K562 (cell line): ENCODE results near the gene CSNK1D. TPM values are rescaled to one million over a fixed set of nuclear protein-coding genes. Genes with fewer than 3 reads are reported as not detected.

ENCODE experiments used
- BACH1 ChIP-seq: fragments of 200-800 bp; sonication (Bioruptor generic); IDR thresholded peaks from 2 replicates; pipeline ENCODE4 v1.6.1; 2016; ENCODE audit warnings: missing genetic modification characterization, missing compliant biosample characterization
- COPS2 ChIP-seq: fragments of 450-650 bp; conservative IDR thresholded peaks from 2 replicates; pipeline ENCODE4 v1.6.1; 2016; ENCODE audit warnings: mild to moderate bottlenecking, moderate library complexity
- ESRRB ChIP-seq: fragments of 250-450 bp; sonication (Bioruptor Pico); IDR thresholded peaks from 2 replicates; pipeline ENCODE4 v1.5.0; 2020; ENCODE audit warnings: mild to moderate bottlenecking, moderate library complexity, borderline replicate concordance
- FOXK2 ChIP-seq, 2 experiments: fragments of 450-650 bp; IDR thresholded peaks in 1 of 2; conservative IDR thresholded peaks in 1 of 2; 2 replicates each; pipeline ENCODE4 v1.6.1; 2016; ENCODE audit warnings: low read depth in 2 of 2, mild to moderate bottlenecking in 1 of 2
- GATAD2B ChIP-seq: fragments of 450-650 bp; IDR thresholded peaks from 2 replicates; pipeline ENCODE4 v1.6.1; 2017; ENCODE audit warnings: mild to moderate bottlenecking, borderline replicate concordance
- HNRNPH1 ChIP-seq: fragments of 200-400 bp; formaldehyde crosslinking; optimal IDR thresholded peaks from 2 replicates; pipeline ENCODE3; 2017; ENCODE audit warnings: low read depth, mild to moderate bottlenecking, low read length, moderate library complexity
- MAFK ChIP-seq: IDR thresholded peaks from 2 replicates; pipeline ENCODE4 v1.6.1; 2011; ENCODE audit warnings: low read length, improper control_type of control experiment
- MYC ChIP-seq, 2 experiments: fragments of 250-450 bp in 1 of 2; sonication (Bioruptor Pico) in 1 of 2; IDR thresholded peaks; 2 replicates each; pipeline versions ENCODE4 v1.5.1 to v1.6.1; 2012 to 2021; ENCODE audit warnings: low read depth in 2 of 2, borderline replicate concordance in 1 of 2, improper control_type of control experiment in 1 of 2, low read length in 1 of 2, mild to moderate bottlenecking in 1 of 2, moderate library complexity in 1 of 2
- NCOA2 ChIP-seq, 2 experiments: fragments of 450-650 bp; IDR thresholded peaks; 2 replicates each; pipeline ENCODE4 v1.6.1; 2018; ENCODE audit warnings: mild to moderate bottlenecking in 2 of 2, moderate library complexity in 1 of 2; ENCODE audit not compliant: partially characterized antibody in 2 of 2
- NFIX ChIP-seq: fragments of 250-450 bp; sonication (Bioruptor Pico); IDR thresholded peaks from 2 replicates; pipeline ENCODE4 v1.4.0; 2020; ENCODE audit warnings: low read depth, mild to moderate bottlenecking, moderate library complexity
- YY1 ChIP-seq, 3 experiments: IDR thresholded peaks; 2 replicates each; pipeline ENCODE4 v1.6.1; 2011; ENCODE audit warnings: low read length in 2 of 3, mild to moderate bottlenecking in 2 of 3, moderate library complexity in 2 of 3, borderline replicate concordance in 1 of 3, control low read depth in 1 of 3, low read depth in 1 of 3; ENCODE audit not compliant: insufficient read depth in 3 of 3, insufficient replicate concordance in 2 of 3, control insufficient read depth in 1 of 3, insufficient read length in 1 of 3; ENCODE audit errors: extremely low read depth in 1 of 3
- ZNF174 ChIP-seq: fragments of 250-450 bp; sonication (Bioruptor Pico); IDR thresholded peaks from 2 replicates; pipeline ENCODE4 v1.4.0; 2020; ENCODE audit warnings: mild to moderate bottlenecking
- ZNF217 ChIP-seq: sonication (generic); formaldehyde crosslinking; IDR thresholded peaks from 2 replicates; pipeline ENCODE4 v1.8.0; 2022; ENCODE audit warnings: mild to moderate bottlenecking, missing genetic modification reagents
- polyA plus RNA-seq, 8 experiments: library from polyadenylated mRNA; depleted of rRNA in 4 of 8; stranded (reverse) in 5 of 8; unstranded in 3 of 8; fragments of >200 nt; fragmentation: Nextera tagmentation in 2 of 8; fragmentation: Illumina TruSeq in 1 of 8; extraction: Ambion mirVana in 2 of 8; extraction: Trizol in 1 of 8; gene quantifications; 2 replicates each; pipeline versions ENCODE4 v1.2.1 to v1.2.3, GENCODE V29; 2011 to 2014; ENCODE audit warnings: inconsistent platforms in 1 of 8, missing spikeins in 1 of 8
- total RNA-seq, 7 experiments: library from RNA; depleted of rRNA in 6 of 7; stranded (reverse); fragments of >200 nt in 6 of 7; fragmentation: Illumina TruSeq in 2 of 7; extraction: Trizol in 2 of 7; gene quantifications; 2 replicates each; pipeline versions ENCODE4 v1.2.1 to v1.2.3, GENCODE V29; 2011 to 2021; ENCODE audit warnings: low replicate concordance in 1 of 7
- TF ChIP-seq, protein P1 (sequence below): fragments of 250-450 bp; sonication (Bioruptor Pico); IDR thresholded peaks from 2 replicates; pipeline ENCODE4 v1.9.0; 2021; ENCODE audit warnings: mild to moderate bottlenecking
- TF ChIP-seq, protein P2 (sequence below): fragments of 250-450 bp; sonication (Bioruptor Pico); IDR thresholded peaks from 2 replicates; pipeline ENCODE4 v1.4.0; 2020; ENCODE audit warnings: mild to moderate bottlenecking, moderate library complexity, borderline replicate concordance
- TF ChIP-seq, protein P3 (sequence below): fragments of 450-650 bp; IDR thresholded peaks from 2 replicates; pipeline ENCODE4 v1.6.1; 2016; ENCODE audit warnings: low read depth, mild to moderate bottlenecking, moderate library complexity
- TF ChIP-seq, protein P4 (sequence below), 2 experiments: fragments of 450-650 bp in 1 of 2; sonication (generic) in 1 of 2; formaldehyde crosslinking in 1 of 2; IDR thresholded peaks in 1 of 2; conservative IDR thresholded peaks in 1 of 2; 2 replicates each; pipeline versions ENCODE4 v1.6.1 to v1.8.1; 2016 to 2023; ENCODE audit warnings: mild to moderate bottlenecking in 2 of 2, moderate library complexity in 2 of 2, inconsistent platforms in 1 of 2, missing genetic modification reagents in 1 of 2
- TF ChIP-seq, protein P5 (sequence below): fragments of 250-450 bp; sonication (Bioruptor Pico); IDR thresholded peaks from 2 replicates; pipeline ENCODE4 v1.4.0; 2020; ENCODE audit warnings: mild to moderate bottlenecking, moderate library complexity
- TF ChIP-seq, protein P6 (sequence below): fragments of 250-450 bp; sonication (Bioruptor Pico); IDR thresholded peaks from 2 replicates; pipeline ENCODE4 v1.8.0; 2021; ENCODE audit warnings: moderate library complexity, mild to moderate bottlenecking, inconsistent platforms

The CSNK1D gene
- total and polyA plus RNA-seq, 9 of the 15 experiments (the other 6 are each of a cell fraction or from before 2014, with no cell fraction given) = 6.5 to 133 (median 41.3) TPM

DNA sequence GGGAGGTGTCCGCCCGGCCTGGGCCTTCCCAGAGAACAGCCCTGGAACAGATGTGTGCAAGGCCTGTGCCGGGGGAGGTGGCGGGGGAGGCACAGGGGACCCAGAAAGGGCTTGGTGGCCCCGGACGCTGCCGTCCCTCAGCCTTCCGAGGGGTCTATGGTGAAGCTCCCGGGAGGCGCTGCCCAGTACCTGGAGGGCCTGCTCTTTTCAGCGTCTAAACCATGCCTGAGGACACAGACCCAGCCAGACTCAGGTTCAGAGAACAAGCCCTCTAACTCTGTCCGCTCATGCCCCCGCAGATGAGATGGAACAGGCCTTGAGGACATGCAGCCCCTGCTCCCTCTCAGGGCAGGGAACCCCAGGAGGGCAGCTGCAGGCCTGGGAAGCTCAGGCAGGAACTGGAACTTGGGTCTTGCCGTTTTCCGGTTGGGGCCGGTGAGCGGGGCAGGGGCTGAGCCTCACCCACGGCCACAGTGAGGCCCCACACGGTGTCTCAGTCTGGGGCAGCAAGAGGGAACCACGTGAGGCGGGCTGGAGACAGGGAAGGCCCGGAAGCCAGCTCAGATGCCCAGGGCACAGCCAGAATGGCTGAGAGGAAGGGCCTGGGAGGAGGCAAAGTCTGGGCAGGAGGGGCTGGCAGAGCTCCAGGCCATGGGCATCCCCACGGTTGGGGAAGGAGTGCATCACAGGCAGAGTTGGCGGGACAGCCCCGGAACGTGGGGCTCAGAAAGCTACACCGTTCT lies 32.1 kb downstream of the CSNK1D start (continued):
- TF ChIP-seq, protein P1, sequence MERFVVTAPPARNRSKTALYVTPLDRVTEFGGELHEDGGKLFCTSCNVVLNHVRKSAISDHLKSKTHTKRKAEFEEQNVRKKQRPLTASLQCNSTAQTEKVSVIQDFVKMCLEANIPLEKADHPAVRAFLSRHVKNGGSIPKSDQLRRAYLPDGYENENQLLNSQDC (CRISPR knock-in tag) = no peak
- TF ChIP-seq YY1 (IDR thresholded peaks at IDR 0.05; ENCODE audit: borderline replicate concordance in 1 of 3, control insufficient read depth in 1 of 3, extremely low read depth in 1 of 3, insufficient read depth in 3 of 3, insufficient read length in 1 of 3, insufficient replicate concordance in 2 of 3, low read depth in 1 of 3, low read length in 2 of 3) (no peak), ZNF217 (no peak), GATAD2B (no peak), COPS2 (no peak), FOXK2 (conservative IDR thresholded peaks at IDR 0.05 in 1 of 2, IDR thresholded peaks at IDR 0.05 in 1 of 2; ENCODE audit: low read depth in 2 of 2) (no peak), MAFK (no peak), NFIX (CRISPR knock-in tag) (no peak), BACH1 (tag) (no peak), ZNF174 (CRISPR knock-in tag) (no peak), NCOA2 (IDR thresholded peaks at IDR 0.05; ENCODE audit: partially characterized antibody in 2 of 2) (no peak), MYC (IDR thresholded peaks at IDR 0.05; ENCODE audit: low read depth, low read length) (no peak), MYC (CRISPR knock-in tag; IDR thresholded peaks at IDR 0.05; ENCODE audit: borderline replicate concordance, low read depth) (no peak), ESRRB (CRISPR knock-in tag) (no peak), HNRNPH1 (no peak)
- TF ChIP-seq, protein P2, sequence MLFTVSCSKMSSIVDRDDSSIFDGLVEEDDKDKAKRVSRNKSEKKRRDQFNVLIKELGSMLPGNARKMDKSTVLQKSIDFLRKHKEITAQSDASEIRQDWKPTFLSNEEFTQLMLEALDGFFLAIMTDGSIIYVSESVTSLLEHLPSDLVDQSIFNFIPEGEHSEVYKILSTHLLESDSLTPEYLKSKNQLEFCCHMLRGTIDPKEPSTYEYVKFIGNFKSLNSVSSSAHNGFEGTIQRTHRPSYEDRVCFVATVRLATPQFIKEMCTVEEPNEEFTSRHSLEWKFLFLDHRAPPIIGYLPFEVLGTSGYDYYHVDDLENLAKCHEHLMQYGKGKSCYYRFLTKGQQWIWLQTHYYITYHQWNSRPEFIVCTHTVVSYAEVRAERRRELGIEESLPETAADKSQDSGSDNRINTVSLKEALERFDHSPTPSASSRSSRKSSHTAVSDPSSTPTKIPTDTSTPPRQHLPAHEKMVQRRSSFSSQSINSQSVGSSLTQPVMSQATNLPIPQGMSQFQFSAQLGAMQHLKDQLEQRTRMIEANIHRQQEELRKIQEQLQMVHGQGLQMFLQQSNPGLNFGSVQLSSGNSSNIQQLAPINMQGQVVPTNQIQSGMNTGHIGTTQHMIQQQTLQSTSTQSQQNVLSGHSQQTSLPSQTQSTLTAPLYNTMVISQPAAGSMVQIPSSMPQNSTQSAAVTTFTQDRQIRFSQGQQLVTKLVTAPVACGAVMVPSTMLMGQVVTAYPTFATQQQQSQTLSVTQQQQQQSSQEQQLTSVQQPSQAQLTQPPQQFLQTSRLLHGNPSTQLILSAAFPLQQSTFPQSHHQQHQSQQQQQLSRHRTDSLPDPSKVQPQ (CRISPR knock-in tag) = no peak
- TF ChIP-seq, protein P3, sequence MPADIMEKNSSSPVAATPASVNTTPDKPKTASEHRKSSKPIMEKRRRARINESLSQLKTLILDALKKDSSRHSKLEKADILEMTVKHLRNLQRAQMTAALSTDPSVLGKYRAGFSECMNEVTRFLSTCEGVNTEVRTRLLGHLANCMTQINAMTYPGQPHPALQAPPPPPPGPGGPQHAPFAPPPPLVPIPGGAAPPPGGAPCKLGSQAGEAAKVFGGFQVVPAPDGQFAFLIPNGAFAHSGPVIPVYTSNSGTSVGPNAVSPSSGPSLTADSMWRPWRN = no peak
- TF ChIP-seq, protein P4, sequence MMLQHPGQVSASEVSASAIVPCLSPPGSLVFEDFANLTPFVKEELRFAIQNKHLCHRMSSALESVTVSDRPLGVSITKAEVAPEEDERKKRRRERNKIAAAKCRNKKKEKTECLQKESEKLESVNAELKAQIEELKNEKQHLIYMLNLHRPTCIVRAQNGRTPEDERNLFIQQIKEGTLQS (IDR thresholded peaks at IDR 0.05) = no peak
- TF ChIP-seq, protein P4 (CRISPR knock-in tag; conservative IDR thresholded peaks at IDR 0.05) = no peak
- TF ChIP-seq, protein P5, sequence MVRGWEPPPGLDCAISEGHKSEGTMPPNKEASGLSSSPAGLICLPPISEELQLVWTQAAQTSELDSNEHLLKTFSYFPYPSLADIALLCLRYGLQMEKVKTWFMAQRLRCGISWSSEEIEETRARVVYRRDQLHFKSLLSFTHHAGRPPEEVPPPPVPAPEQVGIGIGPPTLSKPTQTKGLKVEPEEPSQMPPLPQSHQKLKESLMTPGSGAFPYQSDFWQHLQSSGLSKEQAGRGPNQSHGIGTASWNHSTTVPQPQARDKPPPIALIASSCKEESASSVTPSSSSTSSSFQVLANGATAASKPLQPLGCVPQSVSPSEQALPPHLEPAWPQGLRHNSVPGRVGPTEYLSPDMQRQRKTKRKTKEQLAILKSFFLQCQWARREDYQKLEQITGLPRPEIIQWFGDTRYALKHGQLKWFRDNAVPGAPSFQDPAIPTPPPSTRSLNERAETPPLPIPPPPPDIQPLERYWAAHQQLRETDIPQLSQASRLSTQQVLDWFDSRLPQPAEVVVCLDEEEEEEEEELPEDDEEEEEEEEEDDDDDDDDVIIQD (CRISPR knock-in tag) = no peak
- TF ChIP-seq, protein P6, sequence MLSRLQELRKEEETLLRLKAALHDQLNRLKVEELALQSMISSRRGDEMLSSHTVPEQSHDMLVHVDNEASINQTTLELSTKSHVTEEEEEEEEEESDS (CRISPR knock-in tag) = no peak
